ENCODE data around the gene SRGAP3.

GRCh38 chr3:9280451-9281219 lies 31.2 kb upstream of the SRGAP3 start:
- TF ChIP-seq ZNF776 (tag by site-specific recombination; IDR thresholded peaks at IDR 0.05; ENCODE audit: borderline replicate concordance) (no peak), CTCF (tag by site-specific recombination; IDR thresholded peaks at IDR 0.05) (no peak), REST (tag by site-specific recombination; IDR thresholded peaks at IDR 0.05) (no peak), YY1 (tag by site-specific recombination; IDR thresholded peaks at IDR 0.05) (no peak), ZXDB (tag by site-specific recombination; IDR thresholded peaks at IDR 0.05) (0 out of 2 replicates have a peak, but pooled peaks have one; percentile 42), ZNF302 (tag by site-specific recombination; IDR thresholded peaks at IDR 0.05; ENCODE audit: low read depth) (no peak), ZNF404 (tag by site-specific recombination; IDR thresholded peaks at IDR 0.05) (no peak), HOXA7 (CRISPR knock-in tag; IDR thresholded peaks at IDR 0.05; ENCODE audit: borderline replicate concordance) (no peak), ZNF837 (tag by site-specific recombination; IDR thresholded peaks at IDR 0.05) (no peak)
